SU-DHL-6 (cell line): Measurements from ENCODE around the gene ZNF831.

Experiments
- EZH2phosphoT487 ChIP-seq: fragments of 200-600 bp; sonication (generic), shearing (Covaris generic); conservative IDR thresholded peaks from 2 replicates; pipeline ENCODE4 v1.6.1; 2018; ENCODE audit warnings: mild to moderate bottlenecking, antibody characterized with exemption, low read length, moderate library complexity, mixed read lengths
- TF ChIP-seq, protein P1 (sequence below): fragments of 200-600 bp; sonication (generic); IDR thresholded peaks from one replicate; pipeline ENCODE4 v1.5.1; 2017; ENCODE audit warnings: antibody characterized with exemption, mild to moderate bottlenecking, low read length, moderate library complexity; ENCODE audit not compliant: insufficient read depth, poor library complexity, severe bottlenecking

DNA sequence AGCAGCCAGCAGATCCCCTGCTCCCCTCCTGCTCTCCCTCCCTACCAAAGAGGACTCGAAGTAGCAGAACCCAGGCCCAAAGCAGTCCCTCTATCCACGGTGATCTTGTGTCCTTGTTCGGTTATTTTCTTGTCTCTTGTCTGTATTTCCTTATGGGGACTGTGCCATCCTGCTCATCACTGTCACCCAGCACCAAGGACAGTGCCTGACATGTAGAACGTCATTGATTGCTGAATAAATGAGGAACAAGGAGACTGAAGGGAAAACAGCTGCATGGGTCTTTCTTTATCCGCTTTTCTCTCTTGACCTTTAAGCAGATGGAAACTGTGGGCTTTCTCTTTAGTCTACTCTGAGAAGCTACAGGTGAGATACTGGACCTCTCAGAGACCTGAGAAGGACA lies 29.4 kb upstream of the ZNF831 start:
- TF ChIP-seq, protein P1, sequence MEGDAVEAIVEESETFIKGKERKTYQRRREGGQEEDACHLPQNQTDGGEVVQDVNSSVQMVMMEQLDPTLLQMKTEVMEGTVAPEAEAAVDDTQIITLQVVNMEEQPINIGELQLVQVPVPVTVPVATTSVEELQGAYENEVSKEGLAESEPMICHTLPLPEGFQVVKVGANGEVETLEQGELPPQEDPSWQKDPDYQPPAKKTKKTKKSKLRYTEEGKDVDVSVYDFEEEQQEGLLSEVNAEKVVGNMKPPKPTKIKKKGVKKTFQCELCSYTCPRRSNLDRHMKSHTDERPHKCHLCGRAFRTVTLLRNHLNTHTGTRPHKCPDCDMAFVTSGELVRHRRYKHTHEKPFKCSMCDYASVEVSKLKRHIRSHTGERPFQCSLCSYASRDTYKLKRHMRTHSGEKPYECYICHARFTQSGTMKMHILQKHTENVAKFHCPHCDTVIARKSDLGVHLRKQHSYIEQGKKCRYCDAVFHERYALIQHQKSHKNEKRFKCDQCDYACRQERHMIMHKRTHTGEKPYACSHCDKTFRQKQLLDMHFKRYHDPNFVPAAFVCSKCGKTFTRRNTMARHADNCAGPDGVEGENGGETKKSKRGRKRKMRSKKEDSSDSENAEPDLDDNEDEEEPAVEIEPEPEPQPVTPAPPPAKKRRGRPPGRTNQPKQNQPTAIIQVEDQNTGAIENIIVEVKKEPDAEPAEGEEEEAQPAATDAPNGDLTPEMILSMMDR: no peak
- no peak for TF ChIP-seq EZH2phosphoT487
